Activated effector memory CD4-positive, alpha-beta T cell treated with anti-CD3 and anti-CD28 coated beads, Interleukin-2, amount 50 U/mL, for 16 hours (primary cell): ENCODE data around the gene UMODL1.
"Not testable (repeated sequence)": the region's sequence is repeated elsewhere in the genome, so short reads cannot be mapped to it uniquely, and the experiment has no call there.

Source experiments
- DNase-seq: peaks from one replicate; pipeline ENCODE4 v3.0.0-alpha.2; 2020

The UMODL1 gene

DNA sequence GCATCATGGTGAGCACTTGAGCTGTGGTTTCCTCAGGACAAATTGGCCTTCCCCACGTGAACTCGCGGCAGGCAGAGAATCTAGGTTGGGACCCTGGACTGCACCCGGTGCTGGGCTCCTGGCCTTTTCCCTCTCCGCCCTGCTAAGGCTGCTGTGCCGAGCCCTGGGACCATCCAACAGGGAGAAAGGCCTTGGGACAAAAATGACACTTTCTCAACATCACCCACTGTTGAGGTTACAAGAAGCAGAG lies 9.2 kb upstream of the UMODL1 start:
- DNase-seq, result no peak

DNA sequence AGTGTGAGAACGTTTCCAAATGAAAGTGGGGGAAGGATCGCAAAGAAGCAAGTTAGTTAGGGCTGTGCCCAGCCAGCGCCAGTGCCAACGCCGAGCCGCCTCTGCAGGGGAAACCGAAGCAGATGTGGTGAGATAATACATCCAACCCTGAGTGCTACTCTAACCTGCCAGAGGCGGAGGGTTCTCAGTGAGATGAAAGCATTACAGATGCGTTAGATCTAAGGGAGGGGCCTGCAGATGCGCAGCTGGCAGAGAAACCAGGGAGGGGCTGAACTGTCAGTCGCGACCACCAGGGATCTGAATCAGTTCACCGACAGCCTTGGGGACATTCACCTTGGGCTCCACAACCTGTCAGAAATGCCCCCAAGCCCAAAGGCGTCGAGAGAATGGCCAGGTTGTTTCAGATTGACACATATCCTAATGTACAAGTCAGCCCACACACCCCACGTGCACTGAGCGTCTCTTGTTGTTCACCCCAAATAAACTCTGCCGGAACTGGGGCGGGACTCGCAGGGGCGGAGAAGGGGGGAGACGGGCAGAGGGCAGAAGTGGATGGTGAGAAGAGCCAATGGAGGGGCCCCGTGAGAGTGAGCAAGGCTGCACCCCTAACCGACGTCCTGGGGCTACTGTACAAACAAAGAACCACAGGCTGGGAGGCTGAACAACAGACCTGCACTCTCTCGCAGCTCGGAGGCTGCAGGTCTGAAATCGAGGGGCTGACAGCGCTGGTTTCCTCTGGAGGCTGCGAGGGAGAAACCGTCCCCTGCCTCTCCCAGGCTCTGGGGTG lies 8.7 kb upstream of the UMODL1 start:
- peak; percentile 94 for DNase-seq

DNA sequence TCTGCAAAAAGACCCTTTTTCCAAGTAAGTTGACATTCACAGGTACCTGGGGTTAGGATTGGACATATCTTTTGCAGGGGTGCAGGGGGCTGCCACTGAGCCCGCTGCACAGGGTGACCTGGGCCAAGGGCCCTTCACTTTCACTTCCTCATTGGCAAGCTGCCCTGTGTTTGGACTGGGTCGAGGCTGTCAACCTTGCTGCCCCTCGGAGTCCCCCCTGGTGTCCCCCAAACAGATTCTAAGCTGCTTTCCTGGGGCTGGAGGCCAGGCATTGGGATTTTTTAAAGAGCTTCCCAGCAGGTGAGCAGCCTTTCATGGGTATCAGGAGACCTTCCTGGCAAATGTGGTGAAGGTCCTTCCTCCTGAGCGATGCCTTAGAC lies 7.9 kb upstream of the UMODL1 start:
- peak; percentile 72 for DNase-seq

DNA sequence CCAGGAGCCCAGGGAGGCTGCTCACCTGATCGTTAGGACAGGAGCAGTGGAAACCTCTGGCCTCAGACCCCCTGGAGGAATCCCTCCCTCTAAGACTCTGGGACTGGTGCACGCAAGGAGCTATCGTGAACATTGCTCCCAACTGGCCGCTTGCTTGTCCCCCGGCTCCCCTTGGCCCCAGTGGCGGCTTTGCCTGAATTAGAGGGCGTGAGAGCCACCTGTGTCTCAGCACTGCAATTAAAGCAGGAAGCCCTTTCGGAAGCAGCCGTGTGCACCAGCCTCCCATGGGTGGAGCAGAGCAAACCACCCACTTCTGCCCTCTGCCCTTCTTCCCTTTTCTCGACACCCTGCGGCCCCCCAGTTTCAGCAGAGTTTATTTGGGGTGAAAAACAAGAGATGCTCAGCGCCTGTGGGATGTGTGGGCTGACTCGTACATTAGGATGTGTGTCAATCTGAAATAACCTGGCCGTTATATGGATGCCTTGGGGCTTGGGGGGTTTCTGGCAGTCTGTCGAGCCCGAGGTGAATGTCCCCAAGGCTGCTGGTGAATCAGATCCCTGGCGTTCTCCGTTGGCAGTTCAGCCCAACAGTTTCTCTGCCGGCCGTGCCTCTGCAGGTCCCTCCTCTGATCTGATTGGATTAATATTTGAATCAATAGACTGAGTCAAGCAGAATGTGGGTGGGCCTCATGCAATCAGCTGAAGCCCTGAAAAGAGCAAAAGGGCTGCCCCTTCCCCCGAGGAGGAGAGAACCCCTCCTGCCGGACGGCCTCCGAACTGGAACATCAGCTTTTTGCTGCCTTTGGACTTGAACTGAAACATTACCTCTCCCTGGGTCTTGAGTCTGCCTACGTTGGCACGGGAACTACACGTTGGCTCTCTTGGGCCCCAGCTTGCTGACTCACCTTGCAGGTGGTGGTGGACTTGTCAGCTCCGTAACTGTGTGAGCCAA lies 7.3 kb upstream of the UMODL1 start:
- DNase-seq, result peak; percentile 85

DNA sequence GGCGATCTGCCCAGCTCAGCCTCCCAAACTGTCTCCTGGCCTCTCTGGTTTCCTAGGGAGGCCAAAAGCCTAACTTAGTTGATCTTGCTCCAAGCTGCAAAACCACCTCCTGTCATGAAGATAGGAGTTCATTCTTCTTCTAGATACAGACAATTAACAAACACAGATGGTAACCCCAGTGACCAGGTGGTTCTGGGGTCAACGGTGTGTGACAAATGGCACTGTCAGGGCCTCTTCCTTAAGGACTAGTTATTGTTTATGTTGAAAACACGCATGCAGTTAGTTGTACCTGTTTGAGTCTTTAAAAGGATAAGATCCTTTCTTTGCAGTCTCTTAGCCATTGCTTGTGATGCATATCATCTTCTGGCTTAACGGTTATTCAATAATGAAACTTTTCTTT lies 4.6 kb upstream of the UMODL1 start:
- no peak for DNase-seq

DNA sequence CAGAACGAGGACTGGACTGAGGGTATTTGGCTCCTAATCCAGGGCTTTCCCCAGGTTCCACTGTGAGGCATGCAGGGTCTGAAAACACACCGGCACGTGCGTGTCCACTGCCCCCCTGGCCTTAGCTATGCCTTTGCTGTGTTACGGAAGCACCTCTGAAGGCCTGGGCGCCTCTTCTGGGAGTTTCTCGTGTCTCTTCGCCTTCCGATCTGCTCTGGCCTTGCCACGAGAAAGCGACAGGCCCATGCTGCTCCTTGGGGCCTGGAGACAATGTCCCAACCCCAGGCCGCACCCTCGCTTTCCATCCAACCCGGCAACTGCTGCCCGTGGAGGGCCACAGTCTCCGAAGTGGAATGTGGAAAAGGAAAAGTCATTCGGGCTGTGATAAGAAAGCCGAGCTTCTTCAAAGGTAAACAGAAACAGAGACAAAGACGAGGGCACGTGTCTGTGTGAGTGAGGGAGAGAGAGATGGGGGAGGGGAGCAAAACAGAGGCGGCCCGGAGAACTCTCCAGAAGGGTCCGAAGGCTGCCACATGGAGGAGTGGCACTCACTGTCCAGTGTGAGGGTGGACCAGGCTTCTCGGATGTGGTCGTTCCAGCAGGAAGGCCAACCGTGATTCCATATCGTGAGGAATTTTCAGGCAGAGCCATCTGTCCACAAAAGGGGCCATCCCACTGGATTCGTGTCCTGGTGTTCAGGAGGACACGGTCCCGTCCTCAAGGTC lies 3.4 kb upstream of the UMODL1 start:
- no peak for DNase-seq

DNA sequence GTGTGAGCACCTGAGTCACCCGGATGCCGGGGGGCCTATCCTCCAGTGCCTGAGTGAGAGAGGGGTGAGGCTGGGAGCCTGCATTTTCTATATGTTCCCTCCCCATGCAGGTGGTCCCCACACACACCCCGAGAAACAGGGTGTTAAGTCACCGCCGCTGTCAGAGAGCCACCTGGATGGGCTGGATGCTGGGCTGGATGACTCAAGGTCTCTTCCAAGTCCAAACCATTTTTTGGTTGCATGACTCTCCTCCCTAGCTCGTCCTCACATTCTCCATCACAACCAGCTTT lies 2.9 kb upstream of the UMODL1 start:
- no peak for DNase-seq

DNA sequence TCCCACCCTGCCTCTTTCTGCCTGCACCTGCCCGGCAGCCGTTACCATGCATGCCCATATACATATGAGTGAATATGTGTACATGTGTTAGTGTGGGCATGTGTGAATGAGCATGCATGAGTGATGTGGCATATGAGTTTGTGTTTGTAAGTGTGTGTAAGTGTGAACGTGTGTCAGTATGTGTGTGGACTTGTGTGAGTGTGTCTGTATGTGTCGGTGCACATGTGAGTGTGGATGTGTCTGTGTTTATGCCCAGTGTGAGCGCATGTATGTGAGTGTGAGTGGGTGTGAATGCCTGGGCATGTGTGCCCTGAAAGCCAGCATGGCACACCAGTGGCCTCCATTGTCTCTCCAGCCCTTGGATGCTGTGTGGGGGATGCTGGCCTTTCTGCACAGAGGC lies 2.5 kb upstream of the UMODL1 start:
- DNase-seq, result no peak

DNA sequence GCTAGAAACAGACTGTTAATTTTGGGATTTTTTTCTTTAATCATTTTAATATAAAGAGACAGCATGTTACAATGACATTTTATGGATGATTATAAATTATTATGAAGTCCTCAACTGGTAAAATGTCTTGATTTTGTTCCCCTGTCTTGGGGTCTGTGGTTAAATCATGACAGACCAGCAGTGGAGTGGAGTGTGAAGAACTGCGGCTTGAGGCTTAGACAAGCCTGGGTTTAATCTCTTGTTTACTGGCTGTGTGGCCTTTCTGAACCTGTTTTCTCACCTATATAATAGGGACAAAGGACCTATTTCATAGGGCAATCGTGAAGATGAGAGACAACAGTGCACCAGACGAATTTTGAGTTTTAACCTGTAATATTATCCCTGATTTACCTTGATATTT lies 1.8 kb upstream of the UMODL1 start:
- DNase-seq, result no peak

DNA sequence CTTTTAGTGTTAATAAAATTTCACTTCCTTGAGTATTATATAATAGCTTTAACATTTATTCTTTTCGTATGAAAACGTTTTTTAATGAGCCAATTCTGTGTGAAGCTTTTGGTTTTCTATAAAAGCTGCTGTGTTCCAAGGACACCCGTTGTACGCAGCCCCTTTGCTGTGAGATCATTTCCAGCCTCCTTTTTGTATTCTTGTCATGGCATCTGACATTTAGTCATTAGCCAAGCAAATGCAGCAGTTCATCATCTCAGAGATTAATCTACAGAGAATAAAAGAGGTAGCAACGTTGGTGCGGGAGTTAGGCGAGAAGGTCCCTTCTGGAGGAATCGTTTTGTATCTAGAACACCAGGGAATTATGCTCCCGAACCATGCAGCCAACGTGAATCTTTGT lies 1.3 kb upstream of the UMODL1 start:
- no peak for DNase-seq

DNA sequence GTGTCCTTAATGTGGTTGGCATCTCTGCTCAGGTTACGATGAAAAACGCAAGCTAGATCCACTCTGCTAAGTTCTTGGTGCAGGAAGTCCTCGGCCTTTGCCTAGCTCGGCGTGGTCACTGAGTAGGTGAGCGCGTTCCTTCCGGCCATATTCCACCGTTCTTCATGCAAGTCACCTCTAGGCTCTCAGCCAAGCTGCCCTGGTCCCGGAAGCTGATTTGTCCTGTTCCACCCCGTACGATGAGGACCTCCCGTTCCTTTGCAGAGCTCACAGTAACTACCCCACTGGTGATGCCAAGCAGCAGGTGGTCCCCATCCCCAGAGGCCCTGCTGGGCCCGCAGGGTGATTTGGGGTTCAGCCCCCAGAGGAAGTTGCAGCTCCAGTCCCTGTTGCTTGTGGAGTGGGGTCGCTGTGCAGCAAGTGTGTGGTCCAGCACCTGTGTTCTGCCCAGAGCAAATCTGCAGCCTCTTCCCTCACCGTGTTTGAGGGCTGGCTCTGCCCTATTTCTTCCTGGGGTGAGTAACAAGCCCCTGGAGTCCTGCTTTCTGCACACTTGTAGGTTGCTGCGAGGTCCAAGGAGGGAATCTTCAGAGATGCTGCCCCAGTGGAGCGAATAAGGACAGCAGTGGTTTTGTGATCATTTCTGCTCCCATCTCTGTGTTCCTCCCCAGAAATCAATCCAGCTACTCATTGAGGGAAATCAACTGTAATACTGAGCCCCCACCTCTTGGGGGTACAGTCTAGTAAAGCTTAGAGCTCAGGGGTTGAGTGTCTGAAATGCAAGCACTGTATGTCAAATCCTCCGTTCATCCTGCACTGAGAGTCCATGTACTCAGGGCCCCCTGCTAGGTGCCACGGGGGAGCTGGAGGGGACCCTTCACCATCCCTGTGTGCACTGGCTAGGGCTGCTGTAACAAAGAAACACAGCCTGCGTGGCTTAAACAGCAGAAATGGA lies 2.3 kb downstream of the UMODL1 start:
- no peak for DNase-seq

DNA sequence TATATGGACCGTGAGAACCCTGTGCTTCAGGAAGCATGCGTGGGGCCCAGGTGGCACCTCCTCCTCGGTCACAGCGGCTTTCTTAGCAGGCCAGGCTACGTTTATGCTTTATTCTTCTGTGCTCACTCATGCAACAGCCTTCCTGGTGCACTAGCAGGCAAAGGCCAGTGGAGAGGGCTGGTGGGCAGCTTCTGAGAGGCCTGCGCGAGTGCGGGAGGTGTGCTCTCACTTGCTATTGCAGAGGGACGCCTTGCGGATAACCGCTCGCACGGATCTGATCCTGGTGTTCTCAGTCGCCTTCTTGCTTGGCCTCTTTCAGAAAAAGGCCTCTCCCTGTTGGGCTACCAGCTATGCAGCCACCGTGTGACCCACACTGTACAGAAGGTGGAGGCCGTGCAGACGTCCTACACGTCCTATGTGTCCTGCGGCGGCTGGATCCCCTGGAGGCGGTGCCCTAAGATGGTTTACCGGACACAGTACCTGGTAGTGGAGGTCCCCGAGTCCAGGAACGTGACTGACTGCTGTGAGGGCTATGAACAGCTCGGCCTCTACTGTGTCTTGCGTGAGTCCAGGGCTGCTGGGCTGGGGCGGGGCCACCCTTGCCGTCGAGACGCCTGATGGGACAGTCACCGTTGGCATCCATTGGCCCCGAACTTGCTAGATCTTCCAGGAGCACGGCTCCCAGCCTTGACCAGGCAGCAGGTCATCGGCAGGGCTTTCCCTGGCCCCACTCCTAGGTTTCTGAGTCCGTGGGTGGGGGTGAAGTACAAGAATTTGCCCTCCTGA lies 4.8 kb downstream of the UMODL1 start:
- no peak for DNase-seq

DNA sequence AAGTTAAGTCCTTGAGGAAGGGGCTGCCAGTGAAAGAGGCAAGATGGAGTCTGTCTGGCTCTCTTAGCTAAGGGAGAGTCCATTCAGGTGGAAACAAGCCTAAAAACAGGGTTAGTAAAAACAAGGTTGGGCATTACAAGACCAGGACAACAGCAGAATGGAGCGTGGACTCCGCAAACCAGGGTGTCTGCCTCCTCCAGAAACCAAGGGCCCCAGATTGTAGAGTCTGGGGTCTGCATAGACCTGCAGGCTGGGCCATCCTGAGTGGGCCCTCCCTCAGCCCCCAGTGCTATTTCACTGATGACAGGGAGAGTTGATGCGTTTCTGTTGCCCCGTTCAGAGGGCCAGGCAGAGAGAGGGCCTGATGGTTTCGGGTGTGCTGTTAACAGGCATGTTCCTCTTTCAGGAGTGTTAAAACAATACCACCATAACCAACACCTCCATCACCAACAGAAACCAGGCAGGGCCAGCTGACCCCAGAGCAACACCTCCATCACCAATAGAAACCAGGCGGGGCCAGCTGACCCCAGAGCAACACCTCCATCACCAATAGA lies 6.6 kb downstream of the UMODL1 start:
- not testable (repeated sequence) for DNase-seq

DNA sequence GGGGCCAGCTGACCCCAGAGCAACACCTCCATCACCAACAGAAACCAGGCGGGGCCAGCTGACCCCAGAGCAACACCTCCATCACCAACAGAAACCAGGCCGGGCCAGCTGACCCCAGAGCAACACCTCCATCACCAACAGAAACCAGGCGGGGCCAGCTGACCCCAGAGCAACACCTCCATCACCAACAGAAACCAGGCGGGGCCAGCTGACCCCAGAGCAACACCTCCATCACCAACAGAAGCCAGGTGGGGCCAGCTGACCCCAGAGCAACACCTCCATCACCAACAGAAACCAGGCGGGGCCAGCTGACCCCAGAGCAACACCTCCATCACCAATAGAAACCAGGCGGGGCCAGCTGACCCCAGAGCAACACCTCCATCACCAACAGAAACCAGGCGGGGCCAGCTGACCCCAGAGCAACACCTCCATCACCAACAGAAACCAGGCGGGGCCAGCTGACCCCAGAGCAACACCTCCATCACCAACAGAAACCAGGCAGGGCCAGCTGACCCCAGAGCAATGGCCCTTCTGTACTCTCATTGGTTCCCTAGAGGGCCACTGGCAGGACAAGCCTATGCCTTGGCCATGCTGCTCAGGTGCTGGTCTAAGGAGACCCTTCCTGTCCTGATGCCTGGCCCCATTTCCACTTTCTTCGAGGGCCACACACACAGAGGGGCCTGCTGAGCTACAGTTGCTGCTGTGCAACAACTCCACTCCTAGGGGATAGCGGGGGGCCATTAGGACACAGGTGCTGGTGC lies 7.3 kb downstream of the UMODL1 start:
- not testable (repeated sequence) for DNase-seq

DNA sequence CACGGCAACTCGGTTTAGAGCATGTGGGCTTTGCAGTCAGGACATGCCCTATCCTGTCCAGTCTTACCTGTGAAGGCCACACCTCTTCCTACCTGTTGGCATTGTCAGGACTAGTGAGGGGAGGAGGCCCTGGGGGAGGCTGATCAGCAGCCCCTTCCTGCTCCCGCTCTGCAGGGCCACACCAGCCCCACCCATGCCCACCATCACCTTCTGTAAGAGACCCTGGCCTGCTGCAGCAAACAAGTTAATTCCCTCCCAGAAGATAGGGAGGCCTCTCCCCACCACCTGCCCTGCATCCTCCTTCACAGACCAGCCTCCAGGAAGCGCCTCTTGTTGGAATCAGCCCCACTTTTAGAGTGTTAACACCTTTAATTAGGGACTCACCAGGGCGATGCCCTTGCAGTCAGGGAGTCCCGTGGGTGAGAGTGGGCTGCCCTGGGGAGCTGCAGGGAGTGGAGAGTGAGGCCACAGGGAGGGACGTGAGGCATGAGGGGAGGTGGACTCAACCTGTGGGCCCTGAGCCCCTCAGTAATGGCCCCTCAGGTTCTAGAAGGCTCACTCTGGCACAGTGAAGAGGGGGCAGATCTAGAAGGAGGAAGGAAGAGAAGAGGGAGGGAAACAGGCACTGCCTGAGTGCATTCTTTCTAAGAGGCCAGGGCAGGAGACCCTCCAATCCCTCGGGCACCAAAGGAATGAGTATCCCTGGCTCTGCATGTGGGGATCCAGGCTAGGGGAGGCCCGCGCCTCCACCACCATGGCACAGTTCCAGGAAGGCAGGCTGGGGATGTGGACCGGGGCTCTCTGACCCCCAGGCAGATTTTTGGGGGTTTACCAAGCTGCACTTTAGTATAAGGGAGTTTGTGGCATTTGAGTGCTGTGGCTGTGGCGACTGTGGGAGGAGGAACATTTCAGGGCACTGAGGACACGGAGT lies 8.2 kb downstream of the UMODL1 start:
- DNase-seq, result no peak

DNA sequence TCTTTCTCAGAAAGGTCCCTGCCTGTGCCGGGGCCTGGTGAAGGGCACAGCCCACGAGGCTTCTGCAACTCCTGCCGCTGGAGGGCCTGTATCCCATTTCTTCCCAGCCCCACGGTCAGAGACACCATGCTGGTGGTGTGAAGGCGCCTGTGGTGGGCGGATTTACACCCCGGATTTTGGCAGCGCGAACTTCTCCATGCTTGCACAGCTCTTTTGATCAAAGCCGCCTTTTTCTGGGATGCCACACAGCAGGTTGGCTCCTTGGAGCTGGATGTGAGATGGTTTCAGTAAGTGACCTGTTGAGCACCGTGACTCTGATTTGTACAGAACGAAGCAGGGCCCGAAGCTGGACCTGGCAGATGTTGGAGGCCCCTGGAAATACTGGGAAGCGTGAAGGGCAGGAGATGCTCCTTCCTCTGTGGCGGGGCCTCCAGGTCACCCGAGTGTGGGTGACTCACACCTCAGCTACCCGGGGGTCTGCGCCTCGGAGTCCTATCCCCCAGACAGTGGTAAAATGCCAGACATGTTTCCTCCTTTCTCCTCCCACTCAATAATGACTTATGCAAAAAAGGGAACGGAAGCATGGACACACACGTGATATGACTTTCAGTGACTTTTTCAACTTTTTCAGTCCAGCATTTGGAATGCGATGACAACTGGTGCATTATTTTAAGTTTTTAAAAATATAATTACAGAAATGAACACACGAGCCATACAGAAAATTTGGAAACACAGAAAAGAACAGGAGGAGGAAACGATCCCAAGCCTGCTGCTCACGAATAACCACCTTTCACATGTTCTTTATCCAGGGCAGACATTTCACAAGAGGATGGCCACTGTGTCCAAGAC lies 9.0 kb downstream of the UMODL1 start:
- DNase-seq, result no peak

DNA sequence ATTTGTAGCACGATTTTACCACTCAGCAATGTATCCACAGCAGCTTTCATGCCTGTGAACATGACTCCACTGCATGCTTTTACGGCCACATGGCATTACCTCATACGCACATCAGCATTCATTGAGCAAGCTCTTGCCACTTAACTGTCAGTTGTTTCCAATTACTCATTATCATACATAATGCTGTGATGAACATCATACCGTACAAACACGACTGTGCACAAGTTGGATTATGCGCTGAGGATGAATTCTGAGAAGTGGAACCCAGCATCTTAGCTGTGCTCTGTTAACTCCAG lies 9.6 kb downstream of the UMODL1 start:
- DNase-seq, result no peak

DNA sequence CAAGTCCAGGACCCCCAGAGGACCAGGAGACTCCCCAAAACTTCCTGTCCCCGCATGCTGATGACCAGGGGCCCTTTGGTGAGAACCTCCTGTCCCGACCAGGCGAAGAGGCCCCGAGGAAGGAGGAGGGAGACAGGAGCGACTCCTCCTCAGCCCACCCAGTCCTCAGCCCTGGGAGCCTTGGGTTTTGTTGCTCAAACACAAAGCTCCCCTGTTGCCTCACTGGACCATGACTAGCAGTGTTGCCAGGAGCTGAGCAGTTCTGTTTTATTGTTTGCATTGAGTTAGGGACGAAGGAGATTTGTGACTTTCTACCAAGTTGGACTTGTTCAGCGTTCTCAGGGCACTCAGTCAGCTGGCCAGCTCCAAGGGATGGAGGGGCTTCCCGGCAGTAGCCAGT lies 10.0 kb downstream of the UMODL1 start:
- no peak for DNase-seq

DNA sequence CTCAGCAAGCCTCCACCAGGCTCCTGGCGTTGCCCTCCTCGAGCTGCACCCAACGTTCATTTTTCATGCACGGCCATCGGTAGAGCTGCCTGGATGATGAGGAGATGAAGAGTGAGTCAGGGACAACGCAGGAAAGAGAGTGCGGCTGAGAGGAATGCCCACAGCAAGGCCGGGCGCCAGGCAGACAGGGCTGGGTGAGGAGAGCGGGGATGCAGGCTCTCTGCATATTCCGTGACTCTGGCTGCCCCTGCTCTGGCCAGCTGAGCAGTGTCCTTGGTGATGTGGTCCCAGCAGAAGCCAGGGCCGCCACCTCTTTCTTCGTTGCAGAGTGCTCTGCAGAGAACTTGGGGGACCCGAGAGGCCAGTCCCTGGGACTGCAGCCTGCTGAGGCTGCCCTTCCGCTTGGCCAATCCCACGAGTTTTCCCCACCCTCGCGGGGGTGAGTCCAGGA lies 10.8 kb downstream of the UMODL1 start:
- no peak for DNase-seq
